NCI-H446 treated with DMSO at 0.1 percent for 48 hours (cell line): ENCODE data around the gene DSCAM.
"Not testable (repeated sequence)": the region's sequence is repeated elsewhere in the genome, so short reads cannot be mapped to it uniquely, and the experiment has no call there.

ENCODE experiments used
- DNase-seq: peaks from one replicate; lab custom pipeline; 2025; lab: John Stamatoyannopoulos, UW

Gene DSCAM

DNA sequence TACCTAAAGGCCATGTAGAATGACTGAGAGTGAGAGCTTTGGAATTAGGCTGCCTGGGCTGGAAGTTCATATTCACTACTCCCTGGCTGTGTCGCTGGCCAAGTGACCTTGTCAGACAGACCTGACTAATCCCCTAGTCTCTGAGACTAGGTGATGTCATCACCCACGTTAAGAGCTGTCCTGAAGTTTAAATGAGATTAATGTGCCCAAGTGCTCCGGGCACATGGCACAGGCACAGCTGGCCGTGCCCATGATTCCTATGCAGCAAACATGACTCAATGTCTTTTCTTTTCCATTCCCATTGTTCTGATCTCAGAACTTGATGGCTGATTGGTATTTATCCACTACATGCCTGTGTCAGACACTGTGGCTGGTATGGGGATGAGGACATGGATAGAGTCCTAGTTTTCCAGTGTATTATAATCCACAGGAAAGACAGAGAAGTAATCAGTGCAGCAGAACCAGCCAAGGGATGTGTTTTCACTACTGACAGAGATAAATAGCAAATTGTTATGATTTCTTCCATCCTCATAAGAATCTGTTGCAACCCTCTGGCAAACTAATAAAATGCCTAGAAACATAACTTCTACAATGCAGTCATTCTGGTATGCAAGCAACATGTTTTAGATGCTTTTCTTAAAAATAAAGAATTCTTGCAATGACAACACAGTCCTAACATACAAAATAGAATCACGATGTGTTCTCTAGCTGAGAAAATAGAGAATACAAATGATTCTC, 798.8 kb downstream of the DSCAM start:
- no peak for DNase-seq

- no peak for DNase-seq
These were observed 799.7 kb downstream of the DSCAM start for GRCh38 chr21:40047211-40047610.

DNA sequence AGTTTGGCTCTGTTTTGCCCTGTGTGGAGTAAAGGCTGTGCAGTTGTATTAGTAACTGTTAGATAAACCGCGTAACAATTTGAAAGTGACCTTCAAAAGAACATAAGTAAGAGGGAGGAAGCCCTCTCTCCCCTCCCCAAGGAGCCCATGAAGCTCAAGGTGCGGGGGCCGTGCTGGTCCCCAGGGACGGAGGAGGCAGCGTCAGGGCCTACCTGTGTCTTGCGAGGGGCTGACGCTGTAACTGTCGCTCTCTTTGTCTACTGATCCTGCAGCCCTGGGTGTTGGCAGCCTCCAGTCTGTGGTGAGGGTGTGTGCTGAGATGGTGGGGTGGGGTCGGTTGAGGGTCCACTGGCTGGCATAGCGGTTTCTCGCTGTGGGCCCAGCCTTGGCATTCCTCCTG, 803.1 kb downstream of the DSCAM start:
- DNase-seq = no peak

GRCh38 chr21:40043423-40043822, 803.5 kb downstream of the DSCAM start:
- no peak for DNase-seq

DNA sequence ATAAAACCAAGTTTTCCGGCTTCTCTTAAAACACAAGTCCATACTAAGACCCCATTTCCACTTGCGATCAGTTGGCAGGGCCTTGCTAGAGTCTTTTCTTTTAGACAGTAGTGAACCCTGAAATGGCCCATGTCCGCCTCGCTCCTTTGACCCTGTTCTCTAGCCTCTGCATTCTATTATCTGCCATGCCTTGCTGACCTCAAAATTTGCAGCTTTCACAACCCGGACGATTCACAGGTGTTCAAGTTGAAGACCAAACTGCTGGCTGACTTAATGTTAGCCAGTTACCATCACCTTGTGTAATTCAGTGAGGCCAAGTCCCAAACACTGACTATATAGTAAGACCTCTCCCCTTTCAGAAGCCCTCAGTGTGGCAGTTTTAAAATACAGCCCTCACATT, 805.5 kb downstream of the DSCAM start:
- DNase-seq = no peak

DNA sequence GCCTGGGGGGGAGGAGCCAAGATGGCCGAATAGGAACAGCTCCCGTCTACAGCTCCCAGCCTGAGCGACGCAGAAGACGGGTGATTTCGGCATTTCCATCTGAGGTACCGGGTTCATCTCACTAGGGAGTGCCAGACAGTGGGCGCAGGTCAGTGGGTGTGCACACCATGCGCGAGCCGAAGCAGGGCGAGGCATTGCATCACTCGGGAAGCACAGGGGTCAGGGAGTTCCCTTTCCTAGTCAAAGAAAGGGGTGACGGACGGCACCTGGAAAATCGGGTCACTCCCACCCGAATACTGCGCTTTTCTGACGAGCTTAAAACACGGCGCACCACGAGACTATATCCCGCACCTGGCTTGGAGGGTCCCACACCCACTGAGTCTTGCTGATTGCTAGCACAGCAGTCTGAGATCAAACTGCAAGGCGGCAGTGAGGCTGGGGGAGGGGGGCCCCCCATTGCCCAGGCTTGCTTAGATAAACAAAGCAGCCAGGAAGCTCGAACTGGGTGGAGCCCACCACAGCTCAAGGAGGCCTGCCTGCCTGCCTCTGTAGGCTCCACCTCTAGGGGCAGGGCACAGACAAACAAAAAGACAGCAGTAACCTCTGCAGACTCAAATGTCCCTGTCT, 813.7 kb downstream of the DSCAM start:
- DNase-seq = not testable (repeated sequence)

DNA sequence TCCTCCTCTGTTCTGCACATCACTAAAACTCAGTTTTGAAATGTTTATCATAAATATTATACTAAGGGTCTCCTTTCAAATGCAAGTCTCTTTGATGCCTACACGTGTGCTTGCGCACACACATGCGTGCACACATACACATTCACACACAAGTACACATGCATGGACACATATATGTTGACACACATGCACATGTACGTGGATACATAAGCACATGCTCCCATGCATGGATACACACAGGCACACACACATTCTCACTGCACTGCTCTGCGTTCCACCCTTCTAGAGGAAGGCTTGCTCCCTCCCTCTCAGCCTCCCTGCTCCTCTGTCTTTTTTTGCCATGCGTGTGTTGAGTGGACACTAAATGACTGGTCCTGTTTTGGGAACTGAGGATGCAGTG, 817.1 kb downstream of the DSCAM start:
- no peak for DNase-seq

DNA sequence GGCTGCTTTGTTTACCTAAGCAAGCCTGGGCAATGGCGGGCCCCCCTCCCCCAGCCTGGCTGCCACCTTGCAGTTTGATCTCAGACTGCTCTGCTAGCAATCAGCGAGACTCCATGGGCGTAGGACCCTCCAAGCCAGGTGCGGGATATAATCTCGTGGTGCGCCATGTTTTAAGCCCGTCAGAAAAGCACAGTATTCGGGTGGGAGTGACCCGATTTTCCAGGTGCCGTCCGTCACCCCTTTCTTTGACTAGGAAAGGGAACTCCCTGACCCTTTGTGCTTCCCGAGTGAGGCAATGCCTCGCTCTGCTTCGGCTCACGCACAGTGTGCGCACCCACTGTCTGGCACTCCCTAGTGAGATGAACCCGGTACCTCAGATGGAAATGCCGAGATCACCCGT, 818.6 kb downstream of the DSCAM start:
- DNase-seq = not testable (repeated sequence)

DNA sequence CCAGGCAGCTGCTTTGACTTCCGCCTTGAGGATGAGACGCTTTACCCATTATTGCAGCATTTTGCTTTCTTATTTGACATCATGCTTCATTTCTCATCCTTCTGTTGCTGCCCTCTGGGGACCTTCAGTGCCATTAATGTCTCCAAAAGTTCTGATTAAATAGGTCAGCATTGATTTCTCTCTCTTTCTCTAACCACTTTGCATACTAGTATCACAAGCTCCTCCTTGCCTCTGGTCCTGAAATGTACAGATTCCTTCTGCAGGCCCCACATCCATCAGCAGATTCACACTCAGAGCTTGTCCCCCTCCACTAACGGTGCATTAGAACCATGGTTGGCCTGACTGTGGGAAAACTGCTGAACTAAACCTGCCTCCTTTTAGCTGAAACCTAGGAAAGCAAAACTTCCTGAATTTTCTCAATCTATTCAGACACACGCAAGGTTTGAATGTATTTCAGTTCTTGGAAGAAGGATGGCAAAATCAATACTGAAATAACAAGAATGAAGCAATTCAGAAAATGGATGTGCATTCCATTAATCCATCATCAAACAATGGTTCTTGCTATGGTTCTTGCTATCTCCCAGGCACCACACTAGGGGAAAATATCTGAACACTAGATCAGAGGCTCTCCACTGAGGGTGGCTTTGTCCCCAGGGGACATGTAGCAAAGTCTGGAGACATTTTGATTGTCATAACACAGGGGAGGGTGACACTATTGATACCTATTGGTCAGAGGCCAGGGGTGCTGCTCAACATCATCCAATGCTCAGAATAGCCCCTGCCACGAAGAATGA, 825.2 kb downstream of the DSCAM start:
- no peak for DNase-seq

GRCh38 chr21:40020651-40021050, 826.3 kb downstream of the DSCAM start:
- DNase-seq = no peak

DNA sequence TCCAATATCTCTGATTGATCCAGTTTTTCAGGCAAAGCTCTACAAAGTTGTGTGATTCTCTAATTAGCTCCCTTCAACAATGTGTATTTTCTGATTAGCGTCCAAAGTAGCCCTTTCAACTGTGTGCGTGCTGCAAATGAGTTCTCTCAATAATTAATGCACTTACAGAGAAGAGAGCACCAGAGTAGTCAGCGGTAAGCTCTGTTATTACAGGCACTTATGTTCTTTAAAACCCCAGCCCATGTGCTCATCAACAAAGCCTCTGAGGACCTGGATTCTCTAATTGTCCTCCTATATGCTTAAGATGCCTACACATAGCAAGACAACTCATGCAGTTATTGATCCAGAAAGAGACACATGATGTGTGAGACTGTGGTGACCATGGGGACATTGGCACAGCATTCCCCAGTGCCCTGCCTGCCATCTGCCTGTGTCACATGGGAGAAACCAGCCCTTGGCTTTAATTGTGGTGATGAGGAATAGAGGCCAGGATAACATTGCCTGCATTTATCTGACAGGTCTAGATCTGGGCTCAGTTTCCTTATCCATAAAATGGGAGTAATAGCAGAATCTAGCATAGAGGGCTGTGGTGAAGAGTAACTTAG, 828.0 kb downstream of the DSCAM start:
- DNase-seq = no peak

DNA sequence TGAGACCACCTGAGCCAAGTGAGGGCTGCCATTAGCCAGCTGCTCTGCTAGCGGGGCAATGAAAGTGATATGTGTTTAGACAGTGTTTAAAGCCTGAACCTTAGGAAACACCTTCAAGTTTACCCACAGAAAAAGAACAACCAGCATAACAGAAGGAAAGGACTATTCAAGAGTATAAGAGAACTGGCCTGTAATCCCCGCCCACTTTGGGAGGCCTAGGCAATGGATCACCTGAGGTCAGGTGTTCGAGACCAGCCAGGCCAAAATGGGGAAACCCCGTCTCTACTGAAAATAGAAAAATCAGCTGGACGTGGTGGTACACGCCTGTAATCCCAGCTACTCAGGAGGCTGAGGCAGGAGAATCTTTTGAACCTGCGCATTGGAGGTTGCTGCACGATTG, 830.3 kb downstream of the DSCAM start:
- no peak for DNase-seq

- DNase-seq = no peak
These were observed 830.7 kb downstream of the DSCAM start for GRCh38 chr21:40016234-40016633.

DNA sequence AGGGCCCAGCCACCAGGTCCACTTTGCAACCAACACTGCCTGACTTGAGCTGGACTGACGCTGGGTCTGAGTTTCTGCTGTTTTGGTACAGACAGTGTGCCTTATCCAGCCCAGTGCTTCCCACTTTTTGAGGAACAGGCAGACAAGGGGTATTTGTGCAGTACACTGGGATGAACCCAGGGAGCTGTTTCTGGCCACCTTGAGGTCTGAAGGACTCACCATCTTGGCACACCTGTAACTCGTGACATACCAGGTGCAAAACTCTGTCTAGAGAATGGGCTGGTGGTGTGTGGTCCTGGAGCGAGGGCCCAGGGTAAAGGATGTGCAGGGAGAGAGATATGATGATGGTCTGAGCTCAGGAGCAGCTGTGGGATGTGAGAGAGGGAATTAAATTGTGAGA, 831.1 kb downstream of the DSCAM start:
- DNase-seq = no peak

DNA sequence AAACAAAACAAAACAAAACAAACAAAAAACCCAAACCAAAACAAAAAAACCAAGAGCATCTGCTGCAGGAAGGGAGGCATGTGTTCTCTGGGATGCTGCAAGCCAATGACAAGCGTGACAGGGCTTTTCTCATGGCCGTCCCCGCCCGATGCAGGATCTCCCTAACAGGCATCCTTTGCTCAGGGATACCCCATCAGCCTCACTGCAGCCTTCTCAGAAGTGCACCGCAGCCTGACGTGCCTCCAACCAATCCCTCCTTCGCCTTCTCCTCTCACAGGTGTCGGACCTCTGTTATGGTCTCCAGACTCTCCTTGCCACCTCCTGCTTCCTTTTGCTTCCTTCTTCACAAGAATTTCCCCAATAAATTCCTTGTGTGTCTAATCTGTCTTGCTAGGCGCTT, 832.6 kb downstream of the DSCAM start:
- DNase-seq = no peak

GRCh38 chr21:40013001-40013735, 833.8 kb downstream of the DSCAM start:
- no peak for DNase-seq

DNA sequence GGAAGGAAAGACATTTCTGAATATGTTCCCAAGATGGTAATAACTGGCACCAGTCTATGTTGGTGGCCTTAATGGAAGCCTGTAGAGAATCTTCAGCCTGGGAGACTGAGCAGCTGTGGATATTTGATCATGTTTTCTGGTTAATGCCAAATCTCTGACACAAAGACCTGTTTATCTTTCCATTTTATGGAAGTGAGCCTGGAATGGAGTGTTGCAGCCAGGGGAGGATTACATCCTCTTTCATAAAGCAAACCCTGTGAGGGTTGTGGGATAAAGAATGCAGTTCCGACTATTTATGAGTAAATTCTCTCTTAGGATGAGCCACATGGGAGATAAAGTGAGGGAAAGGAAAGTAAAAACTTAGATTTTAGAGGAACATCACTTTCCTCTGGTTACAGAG, 835.6 kb downstream of the DSCAM start:
- DNase-seq = no peak

DNA sequence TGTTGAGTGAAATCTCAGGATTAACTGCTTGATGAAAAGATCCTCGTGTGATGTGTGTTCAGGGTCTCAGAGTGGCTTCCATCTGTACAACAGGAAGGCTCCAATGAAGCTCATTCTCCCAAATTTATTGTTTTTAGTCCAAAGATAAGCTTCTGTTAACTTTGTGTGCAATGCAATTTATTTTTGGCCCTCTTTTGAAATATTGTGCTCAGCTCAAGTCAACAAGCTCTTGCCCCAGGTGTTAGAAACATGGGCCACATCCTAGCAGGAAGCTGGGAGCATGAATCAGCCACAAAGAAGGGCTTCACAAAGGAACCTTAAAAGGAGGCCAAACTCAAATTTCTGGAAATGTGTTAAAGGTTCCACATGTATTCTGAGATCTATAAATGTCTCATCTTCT, 844.0 kb downstream of the DSCAM start:
- no peak for DNase-seq

GRCh38 chr21:39984286-39984991, 862.5 kb downstream of the DSCAM start:
- DNase-seq = no peak

DNA sequence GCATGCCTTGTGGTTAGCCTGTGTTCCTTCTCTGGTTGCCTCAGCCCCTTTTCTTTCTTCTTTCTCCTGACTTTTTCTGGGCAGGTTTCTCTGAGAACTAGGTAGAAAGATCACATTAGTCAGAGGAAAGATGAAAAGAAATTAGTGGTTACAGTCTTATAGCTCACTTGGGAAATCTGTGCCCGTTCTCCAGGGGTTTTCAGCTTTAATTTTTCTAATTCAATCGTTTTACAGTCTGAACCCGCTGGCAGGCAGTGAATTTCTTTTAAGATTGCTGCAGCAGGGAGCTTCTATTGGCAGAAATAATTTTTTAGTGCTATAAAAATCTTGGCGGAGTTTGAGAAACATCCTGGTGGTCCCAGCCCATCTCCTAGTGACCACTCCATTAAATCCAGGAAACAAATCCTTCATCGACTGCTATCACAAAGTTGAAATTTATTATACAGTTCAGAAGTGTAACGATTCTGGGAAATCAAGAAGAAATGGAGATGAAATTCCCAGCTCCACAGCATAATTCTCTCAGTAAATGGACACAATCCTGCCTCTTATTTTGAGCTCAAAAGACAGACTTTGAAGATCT, 866.6 kb downstream of the DSCAM start:
- no peak for DNase-seq

GRCh38 chr21:39979321-39979720, 867.6 kb downstream of the DSCAM start:
- DNase-seq = no peak
